Thoracic aorta (tissue), 2 donors: ENCODE results near the gene NME7. TPM values are rescaled to one million over a fixed set of nuclear protein-coding genes. Genes with fewer than 3 reads are reported as not detected.
"Not testable (repeated sequence)": the region's sequence is repeated elsewhere in the genome, so short reads cannot be mapped to it uniquely, and the experiment has no call there.

ENCODE experiments used
- ATAC-seq: fragments of 150-250 bp; one replicate; pipeline ENCODE4 v1.8.0; 2017; ENCODE audit warnings: low read depth; ENCODE audit not compliant: insufficient number of reproducible peaks, low FRiP score
- DNase-seq: peaks from one replicate; pipeline ENCODE4 v3.0.0-alpha.2; 2020; ENCODE audit warnings: low spot score
- H3K27ac ChIP-seq, 2 donors: fragments of 200-600 bp; sonication (generic); 1 replicate in 1 of 2; 2 replicates in 1 of 2; pipeline ENCODE4 v1.5.1; 2016; ENCODE audit warnings: mild to moderate bottlenecking in 2 of 2, moderate library complexity in 2 of 2
- H3K27me3 ChIP-seq: fragments of 200-600 bp; sonication (generic); replicated peaks from 2 replicates; pipeline ENCODE4 v1.6.0; 2016; ENCODE audit warnings: mild to moderate bottlenecking; ENCODE audit not compliant: insufficient read depth
- H3K36me3 ChIP-seq: fragments of 200-600 bp; sonication (generic); one replicate; pipeline ENCODE4 v1.5.1; 2016
- H3K4me1 ChIP-seq, 2 donors: fragments of 200-600 bp; sonication (generic); 1 replicate in 1 of 2; 2 replicates in 1 of 2; pipeline versions ENCODE4 v1.5.1 to v1.6.0; 2016; ENCODE audit warnings: low read depth in 2 of 2, mild to moderate bottlenecking in 1 of 2; ENCODE audit not compliant: control insufficient read depth in 1 of 2
- H3K4me3 ChIP-seq: fragments of 200-600 bp; sonication (generic); 2 replicates; pipeline ENCODE4 v1.5.1; 2016; ENCODE audit warnings: mild to moderate bottlenecking
- H3K9me3 ChIP-seq: fragments of 200-600 bp; sonication (generic); 2 replicates; pipeline ENCODE4 v1.5.1; 2016
- total RNA-seq, 2 donors: library from RNA; depleted of rRNA; stranded (reverse); fragments of >200 nt; gene quantifications; one replicate each; pipeline versions ENCODE4 v1.1.0 to v1.2.3, GENCODE V29; 2016
- TF ChIP-seq, protein P1 (sequence below): fragments of 200-600 bp; sonication (generic); IDR thresholded peaks from one replicate; pipeline ENCODE4 v1.5.1; 2019; ENCODE audit warnings: antibody characterized with exemption

The NME7 gene, protein sequence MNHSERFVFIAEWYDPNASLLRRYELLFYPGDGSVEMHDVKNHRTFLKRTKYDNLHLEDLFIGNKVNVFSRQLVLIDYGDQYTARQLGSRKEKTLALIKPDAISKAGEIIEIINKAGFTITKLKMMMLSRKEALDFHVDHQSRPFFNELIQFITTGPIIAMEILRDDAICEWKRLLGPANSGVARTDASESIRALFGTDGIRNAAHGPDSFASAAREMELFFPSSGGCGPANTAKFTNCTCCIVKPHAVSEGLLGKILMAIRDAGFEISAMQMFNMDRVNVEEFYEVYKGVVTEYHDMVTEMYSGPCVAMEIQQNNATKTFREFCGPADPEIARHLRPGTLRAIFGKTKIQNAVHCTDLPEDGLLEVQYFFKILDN
- total RNA-seq = 10 to 100 TPM; 18.3 to 20.4 TPM

DNA sequence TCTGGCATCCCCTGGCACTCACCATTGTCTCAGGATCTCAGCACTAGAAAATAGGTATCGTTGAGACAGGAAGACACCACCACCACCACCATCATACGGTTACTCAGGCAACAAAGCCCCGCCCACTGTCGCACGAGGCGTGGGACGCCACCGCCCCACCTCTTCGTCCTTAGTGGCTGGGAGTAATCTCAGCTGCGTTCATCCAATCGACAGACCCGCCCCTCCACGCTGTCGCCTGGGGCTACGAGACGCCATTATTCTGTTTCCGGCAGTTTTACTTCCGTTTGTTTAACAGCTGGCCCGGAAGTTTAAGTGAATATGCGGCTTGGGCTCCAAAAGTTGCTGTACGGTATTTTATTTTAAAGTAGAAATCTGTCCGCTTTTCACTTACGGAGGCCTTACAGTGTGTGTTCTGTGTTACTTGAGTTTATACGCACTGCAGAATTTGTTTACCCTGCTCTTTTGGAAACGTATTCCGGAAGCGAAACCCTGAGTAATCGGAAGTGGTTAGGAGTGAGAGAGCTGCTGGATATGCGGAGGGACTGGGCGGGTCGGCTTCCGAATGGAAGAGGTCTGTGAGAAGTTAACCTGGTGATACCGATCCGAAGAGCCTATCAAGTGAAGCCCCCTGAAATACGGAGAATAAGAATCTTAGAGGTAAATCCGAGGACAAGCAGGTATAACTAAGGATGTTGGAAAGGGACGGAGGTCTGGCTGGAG is at the start of gene NME7, which contains the start of gene BLZF1:
Gene NME7, minus strand, starts transcription at position 112 of the 720 bp plus-strand sequence. Its CDS starts 87 bp downstream, at position 25.
Gene BLZF1, plus strand, starts transcription at position 510 of the 720 bp plus-strand sequence. CDS start 1,328 bp downstream, outside the sequence.
- Histone ChIP-seq H3K4me3 (peak within 1 kb of the TSS; percentile 84), H3K36me3 (peaks cover 11% of the 10 kb centered on the region), H3K9me3 (no peaks in the 10 kb centered on the region), H3K27me3 (no peaks in the 10 kb centered on the region), H3K4me1 (peaks cover 21 to 28% of the 10 kb centered on the region in 2 donors), H3K27ac (peak within 1 kb of the TSS; percentile 72 to 85)
- TF ChIP-seq, protein P1, sequence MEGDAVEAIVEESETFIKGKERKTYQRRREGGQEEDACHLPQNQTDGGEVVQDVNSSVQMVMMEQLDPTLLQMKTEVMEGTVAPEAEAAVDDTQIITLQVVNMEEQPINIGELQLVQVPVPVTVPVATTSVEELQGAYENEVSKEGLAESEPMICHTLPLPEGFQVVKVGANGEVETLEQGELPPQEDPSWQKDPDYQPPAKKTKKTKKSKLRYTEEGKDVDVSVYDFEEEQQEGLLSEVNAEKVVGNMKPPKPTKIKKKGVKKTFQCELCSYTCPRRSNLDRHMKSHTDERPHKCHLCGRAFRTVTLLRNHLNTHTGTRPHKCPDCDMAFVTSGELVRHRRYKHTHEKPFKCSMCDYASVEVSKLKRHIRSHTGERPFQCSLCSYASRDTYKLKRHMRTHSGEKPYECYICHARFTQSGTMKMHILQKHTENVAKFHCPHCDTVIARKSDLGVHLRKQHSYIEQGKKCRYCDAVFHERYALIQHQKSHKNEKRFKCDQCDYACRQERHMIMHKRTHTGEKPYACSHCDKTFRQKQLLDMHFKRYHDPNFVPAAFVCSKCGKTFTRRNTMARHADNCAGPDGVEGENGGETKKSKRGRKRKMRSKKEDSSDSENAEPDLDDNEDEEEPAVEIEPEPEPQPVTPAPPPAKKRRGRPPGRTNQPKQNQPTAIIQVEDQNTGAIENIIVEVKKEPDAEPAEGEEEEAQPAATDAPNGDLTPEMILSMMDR = no peak
- DNase-seq (peak; percentile 90), ATAC-seq (peak; percentile 97)

- Histone ChIP-seq H3K27ac (no peak overlapping the region), H3K4me3 (no peak overlapping the region), H3K27me3 (no peaks in the 10 kb centered on the region), H3K9me3 (peaks cover 7% of the 10 kb centered on the region), H3K36me3 (no peaks in the 10 kb centered on the region), H3K4me1 (no peaks in the 10 kb centered on the region)
- ATAC-seq = no peak
- TF ChIP-seq, protein P1 = no peak
- DNase-seq = no peak
Observed at GRCh38 chr1:169414952-169415351, 47.4 kb upstream of the NME7 start.

- H3K9me3 ChIP-seq = peaks cover 29% of the 10 kb centered on the region
- H3K4me1 ChIP-seq, H3K4me3 ChIP-seq, H3K36me3 ChIP-seq, H3K27ac ChIP-seq, ATAC-seq, DNase-seq, H3K27me3 ChIP-seq: not testable (repeated sequence)
Observed at GRCh38 chr1:169408340-169408739, 40.7 kb upstream of the NME7 start.

DNA sequence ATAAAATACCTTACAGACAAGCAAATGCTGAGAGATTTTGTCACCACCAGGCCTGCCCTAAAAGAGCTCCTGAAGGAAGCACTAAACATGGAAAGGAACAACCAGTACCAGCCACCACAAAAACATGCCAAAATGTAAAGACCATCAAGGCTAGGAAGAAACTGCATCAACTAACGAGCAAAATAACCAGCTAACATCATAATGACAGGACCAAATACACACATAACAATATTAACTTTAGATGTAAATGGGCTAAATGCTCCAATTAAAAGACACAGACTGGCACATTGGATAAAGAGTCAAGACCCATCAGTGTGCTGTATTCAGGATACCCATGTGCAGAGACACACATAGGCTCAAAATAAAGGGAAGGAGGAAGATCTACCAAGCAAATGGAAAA is 35.0 kb upstream of the NME7 start:
- ATAC-seq, H3K27me3 ChIP-seq, DNase-seq, H3K27ac ChIP-seq, H3K4me3 ChIP-seq, H3K36me3 ChIP-seq, H3K4me1 ChIP-seq: not testable (repeated sequence)
- peaks cover 13% of the 10 kb centered on the region for H3K9me3 ChIP-seq

DNA sequence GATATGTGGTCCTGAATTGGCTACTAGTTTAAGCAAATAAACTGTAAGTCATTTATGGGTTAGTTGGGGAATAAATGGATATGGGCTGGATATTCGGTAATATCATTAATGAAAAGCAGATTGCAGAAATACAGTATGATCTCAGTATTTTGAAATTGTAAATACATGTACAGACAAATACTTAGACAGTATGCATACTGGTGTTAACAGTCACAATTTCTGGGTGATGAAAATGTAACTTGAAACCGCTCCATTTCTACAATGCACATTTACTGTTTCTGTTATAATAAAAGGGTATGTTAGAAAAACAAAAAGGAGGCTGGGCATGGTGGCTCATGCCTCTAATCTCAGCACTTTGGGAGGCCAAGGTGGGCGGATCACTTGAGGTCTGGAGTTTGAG is 28.4 kb upstream of the NME7 start:
- Histone ChIP-seq H3K27ac (no peak overlapping the region), H3K27me3 (no peaks in the 10 kb centered on the region), H3K9me3 (no peaks in the 10 kb centered on the region), H3K4me1 (no peaks in the 10 kb centered on the region), H3K4me3 (no peak overlapping the region), H3K36me3 (peaks cover 10% of the 10 kb centered on the region)
- TF ChIP-seq, protein P1 = no peak
- no peak for DNase-seq
- ATAC-seq = no peak

DNA sequence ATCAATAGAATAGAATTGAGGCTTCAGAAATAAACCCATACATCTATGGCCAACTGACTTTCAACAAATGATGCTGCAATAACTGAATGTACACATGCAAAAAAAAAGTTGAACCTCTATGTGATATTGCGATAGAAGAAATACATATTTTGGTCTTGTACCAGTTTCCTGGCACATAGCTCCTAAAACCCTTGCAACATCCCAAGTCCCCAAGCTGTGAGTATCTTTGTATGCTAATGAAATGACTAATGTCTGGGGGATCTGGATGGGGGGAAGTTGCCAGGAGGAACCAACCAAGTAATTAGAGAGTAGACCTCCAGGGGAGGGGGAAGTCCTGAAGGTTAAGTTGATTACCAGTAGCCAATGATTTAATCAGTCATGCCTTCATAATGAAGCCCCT is 24.8 kb upstream of the NME7 start:
- ATAC-seq (no peak), DNase-seq (no peak)
- peaks cover 31% of the 10 kb centered on the region for H3K36me3 ChIP-seq
- no peak overlapping the region for H3K27ac ChIP-seq
- no peaks in the 10 kb centered on the region for H3K4me1 ChIP-seq
- TF ChIP-seq, protein P1 = no peak
- H3K4me3 ChIP-seq = no peak overlapping the region
- no peaks in the 10 kb centered on the region for H3K9me3 ChIP-seq
- H3K27me3 ChIP-seq = no peaks in the 10 kb centered on the region
